Vagina (tissue), 2 donors: ENCODE data around the gene PPM1D. TPM values are rescaled to one million over a fixed set of nuclear protein-coding genes. Genes with fewer than 3 reads are reported as not detected.

Experiments
- DNase-seq, 2 donors: peaks; one replicate each; pipeline ENCODE4 v3.0.0-alpha.2; 2017; ENCODE audit errors: extremely low spot score in 2 of 2
- H3K27ac ChIP-seq: fragments of 200-600 bp; sonication (generic); one replicate; pipeline ENCODE4 v1.5.1; 2019
- H3K27me3 ChIP-seq: fragments of 200-600 bp; sonication (generic); one replicate; pipeline ENCODE4 v1.5.1; 2019
- H3K36me3 ChIP-seq, 2 donors: fragments of 200-600 bp; sonication (generic); one replicate each; pipeline ENCODE4 v1.5.1; 2017 to 2019
- H3K4me1 ChIP-seq: fragments of 200-600 bp; sonication (generic); one replicate; pipeline ENCODE4 v1.5.1; 2019
- H3K4me3 ChIP-seq, 2 donors: fragments of 200-600 bp; sonication (generic); 1 replicate in 1 of 2; 2 replicates in 1 of 2; pipeline ENCODE4 v1.5.1; 2016 to 2019
- H3K9me3 ChIP-seq: fragments of 200-600 bp; sonication (generic); one replicate; pipeline ENCODE4 v1.5.1; 2019
- CTCF ChIP-seq, 3 experiments: fragments of 450-650 bp in 2 of 3; fragments of 200-600 bp in 1 of 3; sonication (generic) in 1 of 3; IDR thresholded peaks; one replicate each; pipeline ENCODE4 v1.5.1; 2017 to 2019; ENCODE audit warnings: antibody characterized with exemption in 3 of 3, mild to moderate bottlenecking in 2 of 3, moderate library complexity in 2 of 3
- POLR2A ChIP-seq, 2 donors: fragments of 450-650 bp; IDR thresholded peaks; one replicate each; pipeline ENCODE4 v1.6.1; 2017; ENCODE audit warnings: antibody characterized with exemption in 2 of 2, mild to moderate bottlenecking in 2 of 2, moderate library complexity in 2 of 2
- POLR2AphosphoS5 ChIP-seq, 2 donors: sonication (generic); formaldehyde crosslinking; IDR thresholded peaks; one replicate each; pipeline ENCODE4 v1.9.0; 2017; ENCODE audit warnings: antibody characterized with exemption in 2 of 2, mild to moderate bottlenecking in 2 of 2, low read depth in 1 of 2; ENCODE audit not compliant: insufficient read depth in 1 of 2
- intact Hi-C: fragments of 100-400 bp; cut with DNase I; formaldehyde crosslinking; loops from one replicate; pipeline ENCODE4 v1.15.1; 2023
- total RNA-seq: library from RNA; depleted of rRNA; stranded (reverse); fragments of >200 nt; gene quantifications from one replicate; pipeline ENCODE4 v1.2.3, GENCODE V29; 2016

Gene PPM1D
- total RNA-seq, 1 donor from 2014 or later, result 9.8 TPM

GRCh38 chr17:60559659-60559994, 40.4 kb upstream of the PPM1D start:
- H3K4me1 ChIP-seq, result no peaks in the 10 kb centered on the region
- no peaks in the 10 kb centered on the region for H3K27me3 ChIP-seq
- H3K9me3 ChIP-seq, result no peaks in the 10 kb centered on the region
- H3K27ac ChIP-seq, result no peak overlapping the region
- H3K36me3 ChIP-seq, result no peaks in the 10 kb centered on the region
- no peak overlapping the region for H3K4me3 ChIP-seq
- TF ChIP-seq POLR2A (IDR thresholded peaks at IDR 0.05) (no peak), POLR2AphosphoS5 (IDR thresholded peaks at IDR 0.05; ENCODE audit: insufficient read depth in 1 of 2, low read depth in 1 of 2) (no peak), CTCF (IDR thresholded peaks at IDR 0.05) (no peak)
- DNase-seq, result no peak
- intact Hi-C loops, result no loop called here

GRCh38 chr17:60559995-60560859, 39.8 kb upstream of the PPM1D start:
- H3K36me3 ChIP-seq, result no peaks in the 10 kb centered on the region
- H3K9me3 ChIP-seq, result no peaks in the 10 kb centered on the region
- TF ChIP-seq POLR2AphosphoS5 (IDR thresholded peaks at IDR 0.05; ENCODE audit: insufficient read depth in 1 of 2, low read depth in 1 of 2) (no peak), POLR2A (IDR thresholded peaks at IDR 0.05) (no peak), CTCF (IDR thresholded peaks at IDR 0.05) (no peak)
- no peak for DNase-seq
- H3K27ac ChIP-seq, result no peak overlapping the region
- H3K4me1 ChIP-seq, result no peaks in the 10 kb centered on the region
- H3K4me3 ChIP-seq, result no peak overlapping the region
- H3K27me3 ChIP-seq, result no peaks in the 10 kb centered on the region
- intact Hi-C loops, result no loop called here

- Histone ChIP-seq H3K9me3 (no peaks in the 10 kb centered on the region), H3K4me3 (no peak overlapping the region), H3K36me3 (no peaks in the 10 kb centered on the region), H3K27ac (no peak overlapping the region), H3K27me3 (no peaks in the 10 kb centered on the region), H3K4me1 (no peaks in the 10 kb centered on the region)
- DNase-seq, result no peak
- no peak for TF ChIP-seq CTCF (IDR thresholded peaks at IDR 0.05)
- no peak for TF ChIP-seq POLR2AphosphoS5 (IDR thresholded peaks at IDR 0.05; ENCODE audit: insufficient read depth in 1 of 2, low read depth in 1 of 2)
- TF ChIP-seq POLR2A (IDR thresholded peaks at IDR 0.05), result no peak
- intact Hi-C loops, result no loop called here
These were observed 39.1 kb upstream of the PPM1D start for GRCh38 chr17:60560860-60561257.

- H3K27ac ChIP-seq, result no peak overlapping the region
- no peaks in the 10 kb centered on the region for H3K9me3 ChIP-seq
- no peaks in the 10 kb centered on the region for H3K27me3 ChIP-seq
- H3K36me3 ChIP-seq, result no peaks in the 10 kb centered on the region
- H3K4me1 ChIP-seq, result no peaks in the 10 kb centered on the region
- intact Hi-C loops, result no loop called here
- no peak for DNase-seq
- no peak overlapping the region for H3K4me3 ChIP-seq
- no peak for TF ChIP-seq CTCF (IDR thresholded peaks at IDR 0.05)
- TF ChIP-seq POLR2A (IDR thresholded peaks at IDR 0.05), result no peak
- no peak for TF ChIP-seq POLR2AphosphoS5 (IDR thresholded peaks at IDR 0.05; ENCODE audit: insufficient read depth in 1 of 2, low read depth in 1 of 2)
These were observed 37.6 kb upstream of the PPM1D start for GRCh38 chr17:60562421-60562820.

GRCh38 chr17:60563743-60564142, 36.2 kb upstream of the PPM1D start:
- H3K4me3 ChIP-seq, result no peak overlapping the region
- DNase-seq, result no peak
- H3K27me3 ChIP-seq, result no peaks in the 10 kb centered on the region
- H3K4me1 ChIP-seq, result no peaks in the 10 kb centered on the region
- intact Hi-C loops, result no loop called here
- TF ChIP-seq POLR2A (IDR thresholded peaks at IDR 0.05) (no peak), CTCF (IDR thresholded peaks at IDR 0.05) (no peak), POLR2AphosphoS5 (IDR thresholded peaks at IDR 0.05; ENCODE audit: insufficient read depth in 1 of 2, low read depth in 1 of 2) (no peak)
- no peak overlapping the region for H3K27ac ChIP-seq
- no peaks in the 10 kb centered on the region for H3K9me3 ChIP-seq
- H3K36me3 ChIP-seq, result no peaks in the 10 kb centered on the region
